Upper lobe of right lung (tissue), 1 donor: Measurements from ENCODE around the gene LMBR1L. TPM values are rescaled to one million over a fixed set of nuclear protein-coding genes. Genes with fewer than 3 reads are reported as not detected.
"Not testable (repeated sequence)": the region's sequence is repeated elsewhere in the genome, so short reads cannot be mapped to it uniquely, and the experiment has no call there.

Source experiments
- ATAC-seq: fragments of 200-7000 bp; cut with Tn5 transposase; one replicate; pipeline ENCODE4 v1.9.1; 2020; ENCODE audit warnings: mild to moderate bottlenecking, moderate library complexity
- DNase-seq: peaks from one replicate; pipeline ENCODE4 v3.0.0-alpha.2; 2020
- H3K27ac ChIP-seq: fragments of 200-600 bp; one replicate; pipeline ENCODE4 v1.8.0; 2022
- H3K27me3 ChIP-seq: fragments of 200-600 bp; one replicate; pipeline ENCODE4 v1.8.0; 2022; ENCODE audit warnings: mild to moderate bottlenecking
- H3K36me3 ChIP-seq: fragments of 200-600 bp; one replicate; pipeline ENCODE4 v1.8.0; 2022
- H3K4me1 ChIP-seq: fragments of 200-600 bp; one replicate; pipeline ENCODE4 v1.8.0; 2022
- H3K4me3 ChIP-seq: fragments of 200-600 bp; one replicate; pipeline ENCODE4 v1.8.0; 2022; ENCODE audit warnings: mild to moderate bottlenecking
- H3K9me3 ChIP-seq: fragments of 200-600 bp; one replicate; pipeline ENCODE4 v1.8.0; 2022
- CTCF ChIP-seq: fragments of 200-600 bp; IDR thresholded peaks from one replicate; pipeline ENCODE4 v1.8.0; 2022; ENCODE audit warnings: antibody characterized with exemption
- intact Hi-C: fragments of 100-400 bp; cut with DNase I; formaldehyde crosslinking; loops from one replicate; pipeline ENCODE4 v1.11.0; 2022
- total RNA-seq: library from RNA; stranded (reverse); fragmentation: NEBNext Ultra II Directional; extraction: Animal tissue kit (Norgen Biotek cat#: 25700); gene quantifications from one replicate; pipeline ENCODE4 v1.2.1, GENCODE V29; 2021
- donor health status: DM: no; HTN: yes; CAD: no; lungs with severe emphysema.

LMBR1L gene
- total RNA-seq, 1 donor from 2014 or later, result 54.3 TPM

- Histone ChIP-seq H3K27ac (no peak overlapping the region), H3K27me3 (no peaks in the 10 kb centered on the region), H3K9me3 (no peaks in the 10 kb centered on the region), H3K4me1 (no peaks in the 10 kb centered on the region), H3K36me3 (no peaks in the 10 kb centered on the region), H3K4me3 (no peak overlapping the region)
- intact Hi-C loops, result no loop called here
- no peak for DNase-seq
- ATAC-seq, result no peak
- TF ChIP-seq CTCF, result no peak
Measured at GRCh38 chr12:49144384-49144783, 33.7 kb upstream of the LMBR1L start.

- TF ChIP-seq CTCF, result no peak
- H3K36me3 ChIP-seq, result no peaks in the 10 kb centered on the region
- ATAC-seq (no peak), DNase-seq (no peak)
- intact Hi-C loops, result loop anchor here (10.0 kb wide), 1 partner anchor 96 kb away; no protein-coding TSS in a partner anchor
- no peaks in the 10 kb centered on the region for H3K4me1 ChIP-seq
- H3K4me3 ChIP-seq, result no peak overlapping the region
- no peaks in the 10 kb centered on the region for H3K9me3 ChIP-seq
- no peak overlapping the region for H3K27ac ChIP-seq
- no peaks in the 10 kb centered on the region for H3K27me3 ChIP-seq
Measured at GRCh38 chr12:49138999-49139398, 28.4 kb upstream of the LMBR1L start.

GRCh38 chr12:49138587-49138986, 27.9 kb upstream of the LMBR1L start:
- H3K27ac ChIP-seq, result no peak overlapping the region
- no peak for TF ChIP-seq CTCF

GRCh38 chr12:49137476-49137875, 26.8 kb upstream of the LMBR1L start:
- ATAC-seq, result no peak
- H3K4me1 ChIP-seq, result peaks cover 4% of the 10 kb centered on the region
- no peaks in the 10 kb centered on the region for H3K36me3 ChIP-seq

More at GRCh38 chr12:49138587-49138986, 27.9 kb upstream of the LMBR1L start:
- intact Hi-C loops, result loop anchor here (10.0 kb wide), 1 partner anchor 96 kb away; no protein-coding TSS in a partner anchor
- H3K9me3 ChIP-seq, result no peaks in the 10 kb centered on the region
- ATAC-seq (no peak), DNase-seq (no peak)
- no peaks in the 10 kb centered on the region for H3K27me3 ChIP-seq
- H3K36me3 ChIP-seq, result no peaks in the 10 kb centered on the region
- H3K4me3 ChIP-seq, result no peak overlapping the region
- no peaks in the 10 kb centered on the region for H3K4me1 ChIP-seq

GRCh38 chr12:49136997-49137396, 26.4 kb upstream of the LMBR1L start:
- H3K9me3 ChIP-seq, H3K4me3 ChIP-seq, ATAC-seq, H3K36me3 ChIP-seq, H3K4me1 ChIP-seq, H3K27ac ChIP-seq, H3K27me3 ChIP-seq, DNase-seq: not testable (repeated sequence)
- intact Hi-C loops, result loop anchor here (10.0 kb wide), 1 partner anchor 98 kb away; no protein-coding TSS in a partner anchor

More at GRCh38 chr12:49137476-49137875, 26.8 kb upstream of the LMBR1L start:
- H3K27ac ChIP-seq, result no peak overlapping the region
- intact Hi-C loops, result loop anchor here (10.0 kb wide), 1 partner anchor 97 kb away; no protein-coding TSS in a partner anchor
- no peak for TF ChIP-seq CTCF
- H3K4me3 ChIP-seq, result no peak overlapping the region
- no peaks in the 10 kb centered on the region for H3K27me3 ChIP-seq
- H3K9me3 ChIP-seq, result no peaks in the 10 kb centered on the region
- no peak for DNase-seq

GRCh38 chr12:49133590-49133989, 22.9 kb upstream of the LMBR1L start:
- Histone ChIP-seq H3K36me3 (peaks cover 13% of the 10 kb centered on the region), H3K27ac (no peak overlapping the region), H3K27me3 (no peaks in the 10 kb centered on the region), H3K9me3 (no peaks in the 10 kb centered on the region), H3K4me3 (no peak overlapping the region), H3K4me1 (peaks cover 22% of the 10 kb centered on the region)
- no peak for ATAC-seq
- TF ChIP-seq CTCF, result no peak
- intact Hi-C loops, result loop anchor here (10.0 kb wide), 1 partner anchor 101 kb away; no protein-coding TSS in a partner anchor
- no peak for DNase-seq
